Liver (tissue), 9 donors: Measurements from ENCODE around the gene ELF4. TPM values are rescaled to one million over a fixed set of nuclear protein-coding genes. Genes with fewer than 3 reads are reported as not detected.

Source experiments
- DNase-seq: peaks from one replicate; pipeline ENCODE4 v3.0.0-alpha.2; 2017; ENCODE audit warnings: low spot score
- H3K27ac ChIP-seq, 2 donors: one replicate each; pipeline ENCODE4 v1.7.0; 2013; ENCODE audit warnings: inconsistent platforms in 2 of 2, low read length in 2 of 2, control low read depth in 1 of 2, low read depth in 1 of 2, mild to moderate bottlenecking in 1 of 2
- H3K27me3 ChIP-seq, 4 donors: one replicate each; pipeline versions ENCODE4 v1.6.1 to v1.7.0; 2013; ENCODE audit warnings: low read length in 3 of 4, inconsistent platforms in 1 of 4, mild to moderate bottlenecking in 1 of 4, moderate library complexity in 1 of 4; ENCODE audit not compliant: control insufficient read depth in 4 of 4, insufficient read depth in 4 of 4
- H3K36me3 ChIP-seq, 4 donors: one replicate each; pipeline versions ENCODE4 v1.6.1 to v1.7.0; 2013; ENCODE audit warnings: low read length in 3 of 4, mild to moderate bottlenecking in 3 of 4, low read depth in 1 of 4, moderate library complexity in 1 of 4; ENCODE audit not compliant: control insufficient read depth in 4 of 4, insufficient read depth in 3 of 4
- H3K4me1 ChIP-seq, 4 donors: one replicate each; pipeline versions ENCODE4 v1.6.1 to v1.7.0; 2013; ENCODE audit warnings: low read length in 3 of 4, mild to moderate bottlenecking in 3 of 4, moderate library complexity in 1 of 4; ENCODE audit not compliant: control insufficient read depth in 4 of 4, insufficient read depth in 4 of 4
- H3K4me3 ChIP-seq, 3 donors: one replicate each; pipeline versions ENCODE4 v1.6.1 to v1.7.0; 2013; ENCODE audit warnings: low read length in 3 of 3, control low read depth in 1 of 3, low read depth in 1 of 3, mild to moderate bottlenecking in 1 of 3
- H3K9ac ChIP-seq, 2 donors: one replicate each; pipeline ENCODE4 v1.7.0; 2013; ENCODE audit warnings: low read length in 2 of 2, mild to moderate bottlenecking in 2 of 2, moderate library complexity in 2 of 2, control low read depth in 1 of 2, low read depth in 1 of 2
- H3K9me3 ChIP-seq, 4 donors: one replicate each; pipeline versions ENCODE4 v1.6.1 to v1.7.0; 2013; ENCODE audit warnings: low read length in 3 of 4; ENCODE audit not compliant: control insufficient read depth in 4 of 4
- EGR1 ChIP-seq, 2 donors: IDR thresholded peaks; 2 replicates each; pipeline ENCODE4 v1.6.1; 2016 to 2018; ENCODE audit warnings: antibody characterized with exemption in 2 of 2, low read depth in 2 of 2
- GABPA ChIP-seq, 2 donors: IDR thresholded peaks in 1 of 2; conservative IDR thresholded peaks in 1 of 2; 2 replicates each; pipeline ENCODE4 v1.6.1; 2016; ENCODE audit warnings: antibody characterized with exemption in 2 of 2, mild to moderate bottlenecking in 1 of 2, moderate library complexity in 1 of 2
- HNF4G ChIP-seq: IDR thresholded peaks from 2 replicates; pipeline ENCODE4 v1.6.1; 2016; ENCODE audit warnings: antibody characterized with exemption
- JUND ChIP-seq, 2 donors: IDR thresholded peaks; 2 replicates each; pipeline ENCODE4 v1.6.1; 2016; ENCODE audit warnings: antibody characterized with exemption in 2 of 2
- NR2F2 ChIP-seq: IDR thresholded peaks from 2 replicates; pipeline ENCODE4 v1.6.1; 2016; ENCODE audit warnings: antibody characterized with exemption
- RAD21 ChIP-seq, 2 donors: IDR thresholded peaks; 2 replicates each; pipeline ENCODE4 v1.6.1; 2016; ENCODE audit warnings: antibody characterized with exemption in 2 of 2, mild to moderate bottlenecking in 2 of 2
- SP1 ChIP-seq: IDR thresholded peaks from 2 replicates; pipeline ENCODE4 v1.6.1; 2018; ENCODE audit warnings: antibody characterized with exemption, mild to moderate bottlenecking
- TAF1 ChIP-seq: conservative IDR thresholded peaks from 2 replicates; pipeline ENCODE4 v1.6.1; 2016; ENCODE audit warnings: antibody characterized with exemption, mild to moderate bottlenecking
- WGBS: extraction: QIAGEN DNeasy Blood & Tissue Kit; methylation state at CpG from one replicate; pipeline ENCODE4 v1.1.7; 2013; 5-methylcytosine and 5-hydroxymethylcytosine counted together
- polyA plus RNA-seq, 2 donors: library from polyadenylated mRNA; stranded (reverse) in 1 of 2; unstranded in 1 of 2; fragments of 200-250 nt in 1 of 2; fragments of >200 nt in 1 of 2; fragmentation: Nextera tagmentation in 1 of 2; extraction: Ambion mirVana in 1 of 2; gene quantifications; one replicate each; pipeline versions ENCODE4 v1.2.1 to v1.2.3, GENCODE V29; 2013 to 2015
- total RNA-seq, 2 donors: library from RNA; depleted of rRNA; stranded (reverse); fragments of >200 nt; gene quantifications; one replicate each; pipeline ENCODE4 v1.2.3, GENCODE V29; 2014
- TF ChIP-seq, protein P1 (sequence below): IDR thresholded peaks from 2 replicates; pipeline ENCODE4 v1.6.1; 2016; ENCODE audit warnings: antibody characterized with exemption
- TF ChIP-seq, protein P2 (sequence below): IDR thresholded peaks from 2 replicates; pipeline ENCODE4 v1.6.1; 2016; ENCODE audit warnings: antibody characterized with exemption, mild to moderate bottlenecking
- TF ChIP-seq, protein P3 (sequence below): fragments of 150-350 bp; IDR thresholded peaks from 2 replicates; pipeline ENCODE4 v1.5.1; 2017; ENCODE audit warnings: improper control_type of control experiment, low read depth, low read length; ENCODE audit not compliant: missing input control
- TF ChIP-seq, protein P4 (sequence below): IDR thresholded peaks from 2 replicates; pipeline ENCODE4 v1.6.1; 2016; ENCODE audit warnings: antibody characterized with exemption
- donor health status: healthy.
- donor health status: healthy.
- donor health status: healthy.
- donor health status: healthy.
- donor health status: healthy.

ELF4 gene
- total and polyA plus RNA-seq, 4 donors, result 0.35 to 4.7 (median 1.5) TPM

DNA sequence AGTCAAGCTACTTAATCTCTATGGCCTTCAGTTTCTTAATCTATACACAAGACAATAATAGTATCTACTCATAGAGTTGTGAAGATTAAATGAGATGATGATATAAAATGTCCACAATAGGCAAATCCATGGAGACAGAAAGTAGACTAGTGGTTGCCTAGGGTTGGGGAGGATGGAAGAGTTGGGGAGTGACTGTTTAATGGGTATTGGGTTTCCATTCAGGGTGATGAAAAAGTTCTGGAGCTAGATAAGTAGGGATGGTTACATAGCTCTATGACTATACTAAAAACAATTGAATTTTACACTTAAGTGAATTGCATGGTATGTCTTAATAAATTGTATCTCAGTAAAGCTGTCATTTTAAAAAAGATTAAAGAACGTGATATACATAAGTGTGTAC is 92.2 kb downstream of the ELF4 start:
- 97% methylated on average over 1 of the region's 1 CpG for WGBS
- no peaks in the 10 kb centered on the region for H3K9me3 ChIP-seq
- peaks cover 5 to 33% (median 8%) of the 10 kb centered on the region in 4 donors for H3K36me3 ChIP-seq

DNA sequence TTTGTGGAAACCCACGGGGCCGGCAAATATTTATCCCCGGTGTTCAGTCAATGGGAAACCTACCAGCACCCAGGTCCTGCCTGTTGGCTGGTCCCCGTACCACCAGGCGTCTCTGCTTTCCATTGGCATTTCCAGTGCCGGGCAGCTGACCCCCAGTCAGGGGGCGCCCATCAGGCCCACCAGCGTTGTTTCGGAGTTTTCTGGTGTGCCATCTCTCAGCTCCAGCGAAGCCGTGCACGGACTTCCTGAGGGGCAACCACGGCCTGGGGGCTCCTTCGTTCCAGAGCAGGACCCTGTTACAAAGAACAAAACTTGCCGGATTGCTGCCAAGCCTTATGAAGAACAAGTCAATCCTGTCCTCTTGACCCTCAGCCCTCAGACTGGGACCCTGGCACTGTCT is 95.1 kb downstream of the ELF4 start:
- Histone ChIP-seq H3K27ac (no peak overlapping the region), H3K27me3 (no peaks in the 10 kb centered on the region), H3K4me3 (no peak overlapping the region), H3K4me1 (no peaks in the 10 kb centered on the region), H3K9ac (no peak overlapping the region), H3K36me3 (peaks cover 0 to 20% (median 2%) of the 10 kb centered on the region in 4 donors), H3K9me3 (no peaks in the 10 kb centered on the region)
- DNase-seq, result no peak
- WGBS, result 94% methylated on average over 15 of the region's 15 CpGs
- TF ChIP-seq, protein P1, sequence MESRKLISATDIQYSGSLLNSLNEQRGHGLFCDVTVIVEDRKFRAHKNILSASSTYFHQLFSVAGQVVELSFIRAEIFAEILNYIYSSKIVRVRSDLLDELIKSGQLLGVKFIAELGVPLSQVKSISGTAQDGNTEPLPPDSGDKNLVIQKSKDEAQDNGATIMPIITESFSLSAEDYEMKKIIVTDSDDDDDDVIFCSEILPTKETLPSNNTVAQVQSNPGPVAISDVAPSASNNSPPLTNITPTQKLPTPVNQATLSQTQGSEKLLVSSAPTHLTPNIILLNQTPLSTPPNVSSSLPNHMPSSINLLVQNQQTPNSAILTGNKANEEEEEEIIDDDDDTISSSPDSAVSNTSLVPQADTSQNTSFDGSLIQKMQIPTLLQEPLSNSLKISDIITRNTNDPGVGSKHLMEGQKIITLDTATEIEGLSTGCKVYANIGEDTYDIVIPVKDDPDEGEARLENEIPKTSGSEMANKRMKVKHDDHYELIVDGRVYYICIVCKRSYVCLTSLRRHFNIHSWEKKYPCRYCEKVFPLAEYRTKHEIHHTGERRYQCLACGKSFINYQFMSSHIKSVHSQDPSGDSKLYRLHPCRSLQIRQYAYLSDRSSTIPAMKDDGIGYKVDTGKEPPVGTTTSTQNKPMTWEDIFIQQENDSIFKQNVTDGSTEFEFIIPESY, result no peak
- TF ChIP-seq, protein P2, sequence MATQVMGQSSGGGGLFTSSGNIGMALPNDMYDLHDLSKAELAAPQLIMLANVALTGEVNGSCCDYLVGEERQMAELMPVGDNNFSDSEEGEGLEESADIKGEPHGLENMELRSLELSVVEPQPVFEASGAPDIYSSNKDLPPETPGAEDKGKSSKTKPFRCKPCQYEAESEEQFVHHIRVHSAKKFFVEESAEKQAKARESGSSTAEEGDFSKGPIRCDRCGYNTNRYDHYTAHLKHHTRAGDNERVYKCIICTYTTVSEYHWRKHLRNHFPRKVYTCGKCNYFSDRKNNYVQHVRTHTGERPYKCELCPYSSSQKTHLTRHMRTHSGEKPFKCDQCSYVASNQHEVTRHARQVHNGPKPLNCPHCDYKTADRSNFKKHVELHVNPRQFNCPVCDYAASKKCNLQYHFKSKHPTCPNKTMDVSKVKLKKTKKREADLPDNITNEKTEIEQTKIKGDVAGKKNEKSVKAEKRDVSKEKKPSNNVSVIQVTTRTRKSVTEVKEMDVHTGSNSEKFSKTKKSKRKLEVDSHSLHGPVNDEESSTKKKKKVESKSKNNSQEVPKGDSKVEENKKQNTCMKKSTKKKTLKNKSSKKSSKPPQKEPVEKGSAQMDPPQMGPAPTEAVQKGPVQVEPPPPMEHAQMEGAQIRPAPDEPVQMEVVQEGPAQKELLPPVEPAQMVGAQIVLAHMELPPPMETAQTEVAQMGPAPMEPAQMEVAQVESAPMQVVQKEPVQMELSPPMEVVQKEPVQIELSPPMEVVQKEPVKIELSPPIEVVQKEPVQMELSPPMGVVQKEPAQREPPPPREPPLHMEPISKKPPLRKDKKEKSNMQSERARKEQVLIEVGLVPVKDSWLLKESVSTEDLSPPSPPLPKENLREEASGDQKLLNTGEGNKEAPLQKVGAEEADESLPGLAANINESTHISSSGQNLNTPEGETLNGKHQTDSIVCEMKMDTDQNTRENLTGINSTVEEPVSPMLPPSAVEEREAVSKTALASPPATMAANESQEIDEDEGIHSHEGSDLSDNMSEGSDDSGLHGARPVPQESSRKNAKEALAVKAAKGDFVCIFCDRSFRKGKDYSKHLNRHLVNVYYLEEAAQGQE, result no peak
- TF ChIP-seq, protein P3, sequence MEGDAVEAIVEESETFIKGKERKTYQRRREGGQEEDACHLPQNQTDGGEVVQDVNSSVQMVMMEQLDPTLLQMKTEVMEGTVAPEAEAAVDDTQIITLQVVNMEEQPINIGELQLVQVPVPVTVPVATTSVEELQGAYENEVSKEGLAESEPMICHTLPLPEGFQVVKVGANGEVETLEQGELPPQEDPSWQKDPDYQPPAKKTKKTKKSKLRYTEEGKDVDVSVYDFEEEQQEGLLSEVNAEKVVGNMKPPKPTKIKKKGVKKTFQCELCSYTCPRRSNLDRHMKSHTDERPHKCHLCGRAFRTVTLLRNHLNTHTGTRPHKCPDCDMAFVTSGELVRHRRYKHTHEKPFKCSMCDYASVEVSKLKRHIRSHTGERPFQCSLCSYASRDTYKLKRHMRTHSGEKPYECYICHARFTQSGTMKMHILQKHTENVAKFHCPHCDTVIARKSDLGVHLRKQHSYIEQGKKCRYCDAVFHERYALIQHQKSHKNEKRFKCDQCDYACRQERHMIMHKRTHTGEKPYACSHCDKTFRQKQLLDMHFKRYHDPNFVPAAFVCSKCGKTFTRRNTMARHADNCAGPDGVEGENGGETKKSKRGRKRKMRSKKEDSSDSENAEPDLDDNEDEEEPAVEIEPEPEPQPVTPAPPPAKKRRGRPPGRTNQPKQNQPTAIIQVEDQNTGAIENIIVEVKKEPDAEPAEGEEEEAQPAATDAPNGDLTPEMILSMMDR, result no peak
- TF ChIP-seq GABPA (IDR thresholded peaks at IDR 0.05 in 1 of 2, conservative IDR thresholded peaks at IDR 0.05 in 1 of 2) (no peak), JUND (IDR thresholded peaks at IDR 0.05) (no peak)

More for the DNA sequence above, 92.2 kb downstream of the ELF4 start:
- H3K27me3 ChIP-seq, result no peaks in the 10 kb centered on the region
- no peak for DNase-seq
- no peak overlapping the region for H3K4me3 ChIP-seq
- TF ChIP-seq, protein P4, sequence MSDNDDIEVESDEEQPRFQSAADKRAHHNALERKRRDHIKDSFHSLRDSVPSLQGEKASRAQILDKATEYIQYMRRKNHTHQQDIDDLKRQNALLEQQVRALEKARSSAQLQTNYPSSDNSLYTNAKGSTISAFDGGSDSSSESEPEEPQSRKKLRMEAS, result no peak
- TF ChIP-seq RAD21 (IDR thresholded peaks at IDR 0.05), result no peak
- TF ChIP-seq, protein P2, result no peak
- no peak for TF ChIP-seq EGR1 (IDR thresholded peaks at IDR 0.05; ENCODE audit: low read depth in 2 of 2)
- no peak for TF ChIP-seq TAF1
- no peak for TF ChIP-seq NR2F2
- no peak for TF ChIP-seq SP1
- TF ChIP-seq, protein P3, result no peak
- TF ChIP-seq, protein P1, result no peak
- TF ChIP-seq HNF4G, result no peak
- no peak overlapping the region for H3K27ac ChIP-seq
- no peak overlapping the region for H3K9ac ChIP-seq
- H3K4me1 ChIP-seq, result no peaks in the 10 kb centered on the region
